ENCODE results near the gene ANKS1B. TPM values are rescaled to one million over a fixed set of nuclear protein-coding genes. Genes with fewer than 3 reads are reported as not detected.

The ANKS1B gene
- total and polyA plus RNA-seq, 2 of the 4 experiments (the other 2 are of a cell fraction) = 0.17 to 0.18 TPM

- H2AK5ac ChIP-seq (ENCODE audit: low read depth, low read length) = no peak overlapping the region
- H2BK120ac ChIP-seq (ENCODE audit: low read depth, low read length) = no peak overlapping the region
- H3K56ac ChIP-seq (ENCODE audit: extremely low read depth, insufficient read depth, low read length) = no peak overlapping the region
- no peaks in the 10 kb centered on the region for H3K79me1 ChIP-seq (ENCODE audit: low read depth in 1 of 2, low read length in 2 of 2)
- WGBS, 2 experiments (ENCODE audit: extremely low coverage in 2 of 2, insufficient read length in 1 of 2) = no CpG with 5 or more reads among the region's 1 CpG
- H3K4me2 ChIP-seq (ENCODE audit: low read depth, low read length) = no peak overlapping the region
- intact Hi-C loops (cut with micrococcal nuclease) (no loop called here), in situ Hi-C loops (cut with MboI; ENCODE audit: low sequenced_read_pairs) (no loop called here), dilution Hi-C loops (cut with HindIII; ENCODE audit: low sequenced_read_pairs, unreplicated experiment) (no loop called here)
- POLR2A ChIA-PET (ENCODE audit: unreplicated experiment) = no interaction called here
- no peak overlapping the region for H2BK5ac ChIP-seq (ENCODE audit: low read depth, low read length, poor library complexity, severe bottlenecking)
- CTCF ChIA-PET = no interaction called here
- no peak overlapping the region for H3K9ac ChIP-seq (ENCODE audit: low read depth, low read length)
- no peaks in the 10 kb centered on the region for H3K27me3 ChIP-seq (ENCODE audit: control insufficient read depth, insufficient read depth, low read length)
- H3K14ac ChIP-seq (replicated peaks; ENCODE audit: low read depth, low read length) = no peak overlapping the region
- no peak overlapping the region for H3K23ac ChIP-seq (ENCODE audit: low read depth, low read length)
- H2AK9ac ChIP-seq (replicated peaks; ENCODE audit: low read depth, low read length, poor library complexity) = no peak overlapping the region
- no peak overlapping the region for H4K8ac ChIP-seq (ENCODE audit: low read depth in 2 of 2, low read length in 2 of 2)
- no TSS peak for BruUV-seq (replicated peaks)
- H2AFZ ChIP-seq (replicated peaks; ENCODE audit: low read length, poor library complexity) = no peak overlapping the region
- H3K9me1 ChIP-seq (ENCODE audit: insufficient read depth, low read length) = no peaks in the 10 kb centered on the region
- TF ChIP-seq CTCF (conservative IDR thresholded peaks at IDR 0.05; ENCODE audit: low read depth, low read length) = no peak
- TF ChIP-seq ELK1 (IDR thresholded peaks at IDR 0.05; ENCODE audit: borderline replicate concordance, low read depth, low read length) = no peak
- no peak for TF ChIP-seq RCOR1 (IDR thresholded peaks at IDR 0.05; ENCODE audit: insufficient replicate concordance, low read length)
- TF ChIP-seq SMC3 (IDR thresholded peaks at IDR 0.05; ENCODE audit: low read depth, low read length) = no peak
- no peak for TF ChIP-seq MAZ (IDR thresholded peaks at IDR 0.05; ENCODE audit: borderline replicate concordance, low read depth, low read length)
- TF ChIP-seq FOS (IDR thresholded peaks at IDR 0.05; ENCODE audit: low read depth, low read length) = no peak
- TF ChIP-seq CHD1 (IDR thresholded peaks at IDR 0.05; ENCODE audit: low read depth, low read length) = no peak
- TF ChIP-seq USF2 (IDR thresholded peaks at IDR 0.05; ENCODE audit: low read depth, low read length) = no peak
- no peak for TF ChIP-seq POLR2A (IDR thresholded peaks at IDR 0.05; ENCODE audit: low read depth, low read length)
- no peak for TF ChIP-seq MAFK (IDR thresholded peaks at IDR 0.05; ENCODE audit: low read depth, low read length)
- TF ChIP-seq RFX5 (IDR thresholded peaks at IDR 0.05; ENCODE audit: low read depth, low read length) = no peak
- no peak for TF ChIP-seq NFE2L2 (IDR thresholded peaks at IDR 0.05; ENCODE audit: low read depth, low read length)
- no peak for TF ChIP-seq MXI1 (IDR thresholded peaks at IDR 0.05; ENCODE audit: borderline replicate concordance, low read depth, low read length)
- TF ChIP-seq RAD21 (IDR thresholded peaks at IDR 0.05; ENCODE audit: low read length) = no peak
- TF ChIP-seq CEBPB (IDR thresholded peaks at IDR 0.05; ENCODE audit: low read depth, low read length) = no peak
- TF ChIP-seq BHLHE40 (IDR thresholded peaks at IDR 0.05; ENCODE audit: low read depth, low read length) = no peak
- no peak overlapping the region for H4K91ac ChIP-seq (ENCODE audit: insufficient read depth, low read depth, low read length)
- peaks cover 4% of the 10 kb centered on the region; the same call in 1 of the 2 replicates for H3K9me3 ChIP-seq (ENCODE audit: control insufficient read depth, insufficient read depth, low read length)
- no peaks in the 10 kb centered on the region for H3K36me3 ChIP-seq (ENCODE audit: control insufficient read depth, insufficient read depth, low read length)
- no peak overlapping the region for H2BK20ac ChIP-seq (ENCODE audit: low read depth, low read length)
- DNase-seq (no peak), ATAC-seq (ENCODE audit: low read depth) (no peak)
- H3K4me1 ChIP-seq (ENCODE audit: control insufficient read depth, insufficient read depth, low read length) = no peaks in the 10 kb centered on the region
- no peak overlapping the region for H3K4ac ChIP-seq (ENCODE audit: low read depth, low read length)
- H3K18ac ChIP-seq (ENCODE audit: low read depth, low read length) = no peak overlapping the region
- H4K5ac ChIP-seq (ENCODE audit: low read depth, low read length) = no peak overlapping the region
- H2BK15ac ChIP-seq (ENCODE audit: low read depth, low read length) = no peak overlapping the region
- H3K27ac ChIP-seq (ENCODE audit: insufficient read depth, low read length) = no peak overlapping the region
- no peaks in the 10 kb centered on the region for H4K20me1 ChIP-seq (ENCODE audit: insufficient read depth, low read length)
- H3K4me3 ChIP-seq (ENCODE audit: insufficient read depth, low read depth, low read length) = no peak overlapping the region
Observed at GRCh38 chr12:99157946-99158345, 826.8 kb downstream of the ANKS1B start.

Data from IMR-90 (cell line).